ENCODE data around the gene BYSL.

BYSL gene

GRCh38 chr6:41874741-41875140 lies 46.6 kb upstream of the BYSL start:
- TF ChIP-seq EZH2phosphoT487 (conservative IDR thresholded peaks at IDR 0.05; ENCODE audit: low read length): no peak
- TF ChIP-seq, protein P1, sequence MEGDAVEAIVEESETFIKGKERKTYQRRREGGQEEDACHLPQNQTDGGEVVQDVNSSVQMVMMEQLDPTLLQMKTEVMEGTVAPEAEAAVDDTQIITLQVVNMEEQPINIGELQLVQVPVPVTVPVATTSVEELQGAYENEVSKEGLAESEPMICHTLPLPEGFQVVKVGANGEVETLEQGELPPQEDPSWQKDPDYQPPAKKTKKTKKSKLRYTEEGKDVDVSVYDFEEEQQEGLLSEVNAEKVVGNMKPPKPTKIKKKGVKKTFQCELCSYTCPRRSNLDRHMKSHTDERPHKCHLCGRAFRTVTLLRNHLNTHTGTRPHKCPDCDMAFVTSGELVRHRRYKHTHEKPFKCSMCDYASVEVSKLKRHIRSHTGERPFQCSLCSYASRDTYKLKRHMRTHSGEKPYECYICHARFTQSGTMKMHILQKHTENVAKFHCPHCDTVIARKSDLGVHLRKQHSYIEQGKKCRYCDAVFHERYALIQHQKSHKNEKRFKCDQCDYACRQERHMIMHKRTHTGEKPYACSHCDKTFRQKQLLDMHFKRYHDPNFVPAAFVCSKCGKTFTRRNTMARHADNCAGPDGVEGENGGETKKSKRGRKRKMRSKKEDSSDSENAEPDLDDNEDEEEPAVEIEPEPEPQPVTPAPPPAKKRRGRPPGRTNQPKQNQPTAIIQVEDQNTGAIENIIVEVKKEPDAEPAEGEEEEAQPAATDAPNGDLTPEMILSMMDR (IDR thresholded peaks at IDR 0.05; ENCODE audit: insufficient read depth, low read length, poor library complexity, severe bottlenecking): no peak
- H3K9me3 ChIP-seq (ENCODE audit: insufficient read depth, low read length): no peaks in the 10 kb centered on the region
- peaks cover 13% of the 10 kb centered on the region for H3F3A ChIP-seq (ENCODE audit: insufficient read depth)
- H3K9ac ChIP-seq (ENCODE audit: low read length): no peak overlapping the region
- no peak overlapping the region for H3K27ac ChIP-seq (ENCODE audit: low read depth, low read length)
- no peaks in the 10 kb centered on the region for H3K9me2 ChIP-seq (replicated peaks; ENCODE audit: insufficient read depth, low read length)
- H3K4me2 ChIP-seq (ENCODE audit: low read depth, low read length, poor library complexity, severe bottlenecking): no peak overlapping the region
- H3K79me2 ChIP-seq (ENCODE audit: insufficient read depth, low read length): peaks cover 31% of the 10 kb centered on the region
- H2AFZ ChIP-seq (ENCODE audit: low read depth, low read length, severe bottlenecking): no peak overlapping the region
- H3K27me3 ChIP-seq (ENCODE audit: low read length): no peaks in the 10 kb centered on the region
- H4K20me1 ChIP-seq (ENCODE audit: low read depth, low read length): no peaks in the 10 kb centered on the region
- peaks cover 7% of the 10 kb centered on the region; the same call in 1 of the 2 replicates for H3K36me3 ChIP-seq (ENCODE audit: low read length)
- no peak overlapping the region for H3K4me3 ChIP-seq (ENCODE audit: insufficient read depth, low read length, poor library complexity, severe bottlenecking)

GRCh38 chr6:41877051-41877680 lies 44.1 kb upstream of the BYSL start:
- Histone ChIP-seq H3K4me2 (ENCODE audit: low read depth, low read length, poor library complexity, severe bottlenecking) (no peak overlapping the region), H3K27me3 (ENCODE audit: low read length) (no peaks in the 10 kb centered on the region), H3K9me3 (ENCODE audit: insufficient read depth, low read length) (no peaks in the 10 kb centered on the region), H3K79me2 (ENCODE audit: insufficient read depth, low read length) (peaks cover 36% of the 10 kb centered on the region), H3K4me3 (ENCODE audit: insufficient read depth, low read length, poor library complexity, severe bottlenecking) (no peak overlapping the region), H3F3A (ENCODE audit: insufficient read depth) (peaks cover 20% of the 10 kb centered on the region), H3K9ac (ENCODE audit: low read length) (no peak overlapping the region), H2AFZ (ENCODE audit: low read depth, low read length, severe bottlenecking) (no peak overlapping the region), H3K36me3 (ENCODE audit: low read length) (no peaks in the 10 kb centered on the region; the same call in 1 of the 2 replicates), H3K27ac (ENCODE audit: low read depth, low read length) (no peak overlapping the region), H3K9me2 (replicated peaks; ENCODE audit: insufficient read depth, low read length) (no peaks in the 10 kb centered on the region), H4K20me1 (ENCODE audit: low read depth, low read length) (peaks cover 8% of the 10 kb centered on the region; the same call in 1 of the 2 replicates)
- TF ChIP-seq EZH2phosphoT487 (conservative IDR thresholded peaks at IDR 0.05; ENCODE audit: low read length): no peak
- TF ChIP-seq, protein P1 (IDR thresholded peaks at IDR 0.05; ENCODE audit: insufficient read depth, low read length, poor library complexity, severe bottlenecking): no peak

GRCh38 chr6:41878246-41878645 lies 43.1 kb upstream of the BYSL start:
- H3K36me3 ChIP-seq (ENCODE audit: low read length): no peaks in the 10 kb centered on the region; the same call in 1 of the 2 replicates
- no peak overlapping the region for H2AFZ ChIP-seq (ENCODE audit: low read depth, low read length, severe bottlenecking)
- H3K9me2 ChIP-seq (replicated peaks; ENCODE audit: insufficient read depth, low read length): no peaks in the 10 kb centered on the region
- no peak overlapping the region for H3K27ac ChIP-seq (ENCODE audit: low read depth, low read length)
- H3K79me2 ChIP-seq (ENCODE audit: insufficient read depth, low read length): peaks cover 36% of the 10 kb centered on the region
- H4K20me1 ChIP-seq (ENCODE audit: low read depth, low read length): peaks cover 8% of the 10 kb centered on the region; the same call in 1 of the 2 replicates
- H3F3A ChIP-seq (ENCODE audit: insufficient read depth): peaks cover 21% of the 10 kb centered on the region
- no peaks in the 10 kb centered on the region for H3K9me3 ChIP-seq (ENCODE audit: insufficient read depth, low read length)
- no peaks in the 10 kb centered on the region for H3K27me3 ChIP-seq (ENCODE audit: low read length)
- no peak overlapping the region for H3K9ac ChIP-seq (ENCODE audit: low read length)
- H3K4me3 ChIP-seq (ENCODE audit: insufficient read depth, low read length, poor library complexity, severe bottlenecking): no peak overlapping the region
- no peak overlapping the region for H3K4me2 ChIP-seq (ENCODE audit: low read depth, low read length, poor library complexity, severe bottlenecking)
- TF ChIP-seq, protein P1 (IDR thresholded peaks at IDR 0.05; ENCODE audit: insufficient read depth, low read length, poor library complexity, severe bottlenecking): no peak
- no peak for TF ChIP-seq EZH2phosphoT487 (conservative IDR thresholded peaks at IDR 0.05; ENCODE audit: low read length)
